Keratinocyte (primary cell): ENCODE data around the gene SERPIND1. TPM values are rescaled to one million over a fixed set of nuclear protein-coding genes. Genes with fewer than 3 reads are reported as not detected.

Source experiments
- DNase-seq: peaks from one replicate; pipeline ENCODE4 v3.0.0-alpha.2; 2011; ENCODE audit warnings: low read depth, missing footprints, low spot score
- FAIRE-seq: peaks from 2 replicates; lab custom pipeline; 2011; peaks lifted over from hg19 to GRCh38; lab: Jason Lieb, UNC
- H2AFZ ChIP-seq: 2 replicates; pipeline ENCODE4 v1.6.0; 2012; ENCODE audit warnings: low read length, control low read depth, inconsistent platforms; ENCODE audit not compliant: control insufficient read depth
- H3K27ac ChIP-seq: 2 replicates; pipeline ENCODE4 v1.5.1; 2011; ENCODE audit warnings: low read length; ENCODE audit not compliant: control insufficient read depth, insufficient read depth
- H3K27me3 ChIP-seq: 3 replicates; pipeline ENCODE4 v1.6.0; 2011; ENCODE audit warnings: low read length; ENCODE audit not compliant: control insufficient read depth, insufficient read depth; ENCODE audit errors: extremely low read depth
- H3K36me3 ChIP-seq, 2 experiments: 2 replicates in 1 of 2; 3 replicates in 1 of 2; pipeline ENCODE4 v1.5.1; 2011; ENCODE audit warnings: low read length in 2 of 2, mild to moderate bottlenecking in 1 of 2; ENCODE audit not compliant: control insufficient read depth in 2 of 2, insufficient read depth in 2 of 2; ENCODE audit errors: extremely low read depth in 1 of 2
- H3K4me1 ChIP-seq: 3 replicates; pipeline ENCODE4 v1.5.1; 2011; ENCODE audit warnings: low read length; ENCODE audit not compliant: control insufficient read depth, insufficient read depth; ENCODE audit errors: extremely low read depth
- H3K4me2 ChIP-seq: 3 replicates; pipeline ENCODE4 v1.6.0; 2011; ENCODE audit warnings: low read depth, low read length; ENCODE audit not compliant: control insufficient read depth, insufficient read depth; ENCODE audit errors: extremely low read depth
- H3K4me3 ChIP-seq, 3 experiments: fragments of 200-600 bp in 1 of 3; sonication (generic) in 1 of 3; 2 replicates in 2 of 3; 3 replicates in 1 of 3; pipeline ENCODE4 v1.5.1; 2011 to 2016; ENCODE audit warnings: low read length in 3 of 3, mild to moderate bottlenecking in 3 of 3, control low read depth in 2 of 3, inconsistent platforms in 1 of 3, low read depth in 1 of 3, mixed read lengths in 1 of 3, mixed run types in 1 of 3, moderate library complexity in 1 of 3; ENCODE audit not compliant: control insufficient read depth in 2 of 3, insufficient read depth in 2 of 3; ENCODE audit errors: extremely low read depth in 1 of 3
- H3K79me2 ChIP-seq: 2 replicates; pipeline ENCODE4 v1.6.0; 2012; ENCODE audit warnings: low read length; ENCODE audit not compliant: control insufficient read depth, insufficient read depth
- H3K9ac ChIP-seq: 3 replicates; pipeline ENCODE4 v1.6.0; 2011; ENCODE audit warnings: low read length; ENCODE audit not compliant: control insufficient read depth, insufficient read depth; ENCODE audit errors: extremely low read depth
- H3K9me1 ChIP-seq: 3 replicates; pipeline ENCODE4 v1.6.0; 2011; ENCODE audit warnings: low read length; ENCODE audit not compliant: control insufficient read depth, insufficient read depth; ENCODE audit errors: extremely low read depth
- H3K9me3 ChIP-seq: 2 replicates; pipeline ENCODE4 v1.5.1; 2012; ENCODE audit warnings: low read depth, low read length; ENCODE audit not compliant: control insufficient read depth
- H4K20me1 ChIP-seq: 3 replicates; pipeline ENCODE4 v1.6.0; 2011; ENCODE audit warnings: low read length; ENCODE audit not compliant: control insufficient read depth, insufficient read depth; ENCODE audit errors: extremely low read depth
- EZH2 ChIP-seq: IDR thresholded peaks from one replicate; pipeline ENCODE4 v1.6.1; 2012; ENCODE audit warnings: inconsistent platforms, mild to moderate bottlenecking, low read length, moderate library complexity
- dilution Hi-C: fragments of 300-500 bp; cut with MboI; formaldehyde crosslinking; loops from one replicate; pipeline ENCODE4 v1.7.0; 2020; ENCODE audit warnings: low sequenced_read_pairs; ENCODE audit not compliant: extremely low pct_ligation_motif_present
- polyA plus RNA-seq, 5 experiments: library from polyadenylated mRNA; depleted of rRNA in 3 of 5; stranded (reverse) in 3 of 5; stranded (forward) in 1 of 5; unstranded in 1 of 5; fragments of >200 nt; gene quantifications; 1 replicate in 1 of 5; 2 replicates in 3 of 5; 3 replicates in 1 of 5; pipeline versions ENCODE4 v1.2.1 to v1.2.3, GENCODE V29; 2011 to 2012; ENCODE audit warnings: missing spikeins in 2 of 5, low read depth in 1 of 5, low replicate concordance in 1 of 5
- TF ChIP-seq, protein P1 (sequence below), 3 experiments: IDR thresholded peaks in 1 of 3; conservative IDR thresholded peaks in 1 of 3; optimal IDR thresholded peaks in 1 of 3; 2 replicates in 2 of 3; 3 replicates in 1 of 3; pipeline versions ENCODE3 to v1.5.1; 2011; ENCODE audit warnings: low read length in 3 of 3, mild to moderate bottlenecking in 3 of 3, moderate library complexity in 2 of 3, control low read depth in 1 of 3, inconsistent platforms in 1 of 3; ENCODE audit not compliant: insufficient read depth in 2 of 3; ENCODE audit errors: extremely low read depth in 1 of 3

SERPIND1 gene
- polyA plus RNA-seq, 1 donor (not counting 4 experiments of a cell fraction or from before 2014, with no cell fraction given): not detected

DNA sequence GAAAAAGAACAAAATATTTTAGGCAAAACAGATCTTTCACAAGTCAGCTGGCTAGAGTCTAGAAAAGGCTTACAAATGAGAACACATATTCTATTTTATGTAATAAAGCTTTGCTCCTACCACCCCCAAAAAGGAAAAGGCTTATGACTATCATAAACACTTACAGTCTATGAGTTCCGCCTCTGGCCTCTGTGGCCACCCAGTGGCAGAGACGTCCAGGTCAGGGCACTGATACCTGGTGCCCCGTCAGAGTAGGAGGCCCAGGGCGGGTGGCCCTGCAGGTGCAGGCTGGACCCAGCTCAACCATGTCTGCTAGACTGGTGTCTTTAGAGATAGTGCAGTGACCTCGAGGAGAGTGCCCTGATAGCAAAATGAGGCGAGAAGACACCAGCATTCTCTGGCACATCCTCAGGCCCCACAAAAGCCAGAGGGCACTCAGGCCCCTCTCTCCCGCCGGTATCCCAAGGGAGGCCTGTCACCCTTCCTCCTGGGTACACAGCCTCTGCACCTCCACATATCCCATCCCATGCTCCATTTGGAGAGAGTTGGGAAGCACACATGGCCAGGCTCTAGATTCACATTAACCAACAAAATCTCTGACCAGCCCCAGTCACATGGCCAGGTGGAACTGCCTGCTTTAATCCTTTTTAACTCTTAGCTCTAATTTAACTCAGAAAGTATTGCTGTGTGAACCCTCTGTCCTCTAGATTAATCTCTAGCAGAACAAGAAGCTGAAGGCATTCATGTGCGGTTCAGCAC, 27.3 kb upstream of the SERPIND1 start:
- peaks cover 10% of the 10 kb centered on the region for H4K20me1 ChIP-seq
- no peak overlapping the region for H3K9ac ChIP-seq
- no peaks in the 10 kb centered on the region for H3K4me1 ChIP-seq
- H3K79me2 ChIP-seq: no peaks in the 10 kb centered on the region
- peaks cover 4 to 8% of the 10 kb centered on the region in 2 experiments for H3K36me3 ChIP-seq
- H3K27me3 ChIP-seq: no peaks in the 10 kb centered on the region
- FAIRE-seq (no peak), DNase-seq (no peak)
- H3K4me2 ChIP-seq: no peak overlapping the region
- H3K9me3 ChIP-seq: no peaks in the 10 kb centered on the region
- no peak overlapping the region for H3K27ac ChIP-seq
- TF ChIP-seq, protein P1, sequence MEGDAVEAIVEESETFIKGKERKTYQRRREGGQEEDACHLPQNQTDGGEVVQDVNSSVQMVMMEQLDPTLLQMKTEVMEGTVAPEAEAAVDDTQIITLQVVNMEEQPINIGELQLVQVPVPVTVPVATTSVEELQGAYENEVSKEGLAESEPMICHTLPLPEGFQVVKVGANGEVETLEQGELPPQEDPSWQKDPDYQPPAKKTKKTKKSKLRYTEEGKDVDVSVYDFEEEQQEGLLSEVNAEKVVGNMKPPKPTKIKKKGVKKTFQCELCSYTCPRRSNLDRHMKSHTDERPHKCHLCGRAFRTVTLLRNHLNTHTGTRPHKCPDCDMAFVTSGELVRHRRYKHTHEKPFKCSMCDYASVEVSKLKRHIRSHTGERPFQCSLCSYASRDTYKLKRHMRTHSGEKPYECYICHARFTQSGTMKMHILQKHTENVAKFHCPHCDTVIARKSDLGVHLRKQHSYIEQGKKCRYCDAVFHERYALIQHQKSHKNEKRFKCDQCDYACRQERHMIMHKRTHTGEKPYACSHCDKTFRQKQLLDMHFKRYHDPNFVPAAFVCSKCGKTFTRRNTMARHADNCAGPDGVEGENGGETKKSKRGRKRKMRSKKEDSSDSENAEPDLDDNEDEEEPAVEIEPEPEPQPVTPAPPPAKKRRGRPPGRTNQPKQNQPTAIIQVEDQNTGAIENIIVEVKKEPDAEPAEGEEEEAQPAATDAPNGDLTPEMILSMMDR (optimal IDR thresholded peaks at IDR 0.05 in 1 of 3, IDR thresholded peaks at IDR 0.05 in 1 of 3, conservative IDR thresholded peaks at IDR 0.05 in 1 of 3; ENCODE audit: extremely low read depth in 1 of 3, insufficient read depth in 2 of 3, low read length in 3 of 3): no peak
- no peak for TF ChIP-seq EZH2
- no peak overlapping the region for H2AFZ ChIP-seq
- H3K4me3 ChIP-seq: no peak overlapping the region
- H3K9me1 ChIP-seq: peaks cover 3% of the 10 kb centered on the region
- dilution Hi-C loops: no loop called here

DNA sequence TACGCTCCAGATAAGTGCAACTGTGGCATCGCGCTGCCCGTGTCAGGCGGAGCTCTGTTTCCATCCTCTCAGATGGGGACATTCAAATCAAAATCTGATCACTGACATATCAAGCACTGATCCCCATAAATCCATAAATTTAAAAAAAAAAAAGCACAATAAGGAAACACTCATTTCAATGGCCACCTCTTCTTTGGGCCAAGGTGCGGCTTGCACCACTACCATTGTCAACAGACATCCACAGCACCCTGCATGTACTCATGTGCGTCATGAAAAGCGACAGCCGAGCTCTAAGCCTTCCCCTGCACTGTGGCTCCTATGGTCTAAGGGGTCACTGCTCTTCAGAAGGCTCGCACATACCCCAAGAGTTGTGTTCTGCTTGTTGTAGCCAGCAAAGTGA, 26.7 kb upstream of the SERPIND1 start:
- Histone ChIP-seq H3K9ac (no peak overlapping the region), H3K9me1 (peaks cover 3% of the 10 kb centered on the region), H2AFZ (no peak overlapping the region), H3K27me3 (no peaks in the 10 kb centered on the region), H3K4me1 (no peaks in the 10 kb centered on the region), H3K79me2 (no peaks in the 10 kb centered on the region), H3K4me3 (no peak overlapping the region), H3K36me3 (peaks cover 4 to 8% of the 10 kb centered on the region in 2 experiments), H3K27ac (no peak overlapping the region), H3K4me2 (no peak overlapping the region), H3K9me3 (no peaks in the 10 kb centered on the region), H4K20me1 (peaks cover 10% of the 10 kb centered on the region)
- dilution Hi-C loops: no loop called here
- no peak for FAIRE-seq
- no peak for TF ChIP-seq EZH2
- TF ChIP-seq, protein P1 (optimal IDR thresholded peaks at IDR 0.05 in 1 of 3, IDR thresholded peaks at IDR 0.05 in 1 of 3, conservative IDR thresholded peaks at IDR 0.05 in 1 of 3; ENCODE audit: extremely low read depth in 1 of 3, insufficient read depth in 2 of 3, low read length in 3 of 3): no peak
- DNase-seq: no peak
